Measurements from ENCODE around the gene EDC4.

DNA sequence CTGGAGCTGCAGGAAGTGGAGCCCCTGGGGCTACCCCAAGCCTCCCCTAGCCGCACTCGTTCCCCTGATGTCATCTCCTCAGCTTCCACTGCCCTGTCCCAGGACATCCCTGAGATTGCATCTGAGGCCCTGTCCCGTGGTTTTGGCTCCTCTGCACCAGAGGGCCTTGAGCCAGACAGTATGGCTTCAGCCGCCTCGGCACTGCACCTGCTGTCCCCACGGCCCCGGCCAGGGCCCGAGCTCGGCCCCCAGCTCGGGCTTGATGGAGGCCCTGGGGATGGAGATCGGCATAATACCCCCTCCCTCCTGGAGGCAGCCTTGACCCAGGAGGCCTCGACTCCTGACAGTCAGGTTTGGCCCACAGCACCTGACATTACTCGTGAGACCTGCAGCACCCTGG, 7.7 kb downstream of the EDC4 start:
- TF ChIP-seq, protein P1, sequence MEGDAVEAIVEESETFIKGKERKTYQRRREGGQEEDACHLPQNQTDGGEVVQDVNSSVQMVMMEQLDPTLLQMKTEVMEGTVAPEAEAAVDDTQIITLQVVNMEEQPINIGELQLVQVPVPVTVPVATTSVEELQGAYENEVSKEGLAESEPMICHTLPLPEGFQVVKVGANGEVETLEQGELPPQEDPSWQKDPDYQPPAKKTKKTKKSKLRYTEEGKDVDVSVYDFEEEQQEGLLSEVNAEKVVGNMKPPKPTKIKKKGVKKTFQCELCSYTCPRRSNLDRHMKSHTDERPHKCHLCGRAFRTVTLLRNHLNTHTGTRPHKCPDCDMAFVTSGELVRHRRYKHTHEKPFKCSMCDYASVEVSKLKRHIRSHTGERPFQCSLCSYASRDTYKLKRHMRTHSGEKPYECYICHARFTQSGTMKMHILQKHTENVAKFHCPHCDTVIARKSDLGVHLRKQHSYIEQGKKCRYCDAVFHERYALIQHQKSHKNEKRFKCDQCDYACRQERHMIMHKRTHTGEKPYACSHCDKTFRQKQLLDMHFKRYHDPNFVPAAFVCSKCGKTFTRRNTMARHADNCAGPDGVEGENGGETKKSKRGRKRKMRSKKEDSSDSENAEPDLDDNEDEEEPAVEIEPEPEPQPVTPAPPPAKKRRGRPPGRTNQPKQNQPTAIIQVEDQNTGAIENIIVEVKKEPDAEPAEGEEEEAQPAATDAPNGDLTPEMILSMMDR (IDR thresholded peaks at IDR 0.05; ENCODE audit: control extremely low read depth in 1 of 3, insufficient read depth in 1 of 3, low read depth in 1 of 3, low read length in 3 of 3) = no peak
- TF ChIP-seq EP300 (IDR thresholded peaks at IDR 0.05; ENCODE audit: borderline replicate concordance in 1 of 2, low read depth in 2 of 2, low read length in 2 of 2) = no peak
- TF ChIP-seq SIN3A (conservative IDR thresholded peaks at IDR 0.05 in 1 of 2, IDR thresholded peaks at IDR 0.05 in 1 of 2; ENCODE audit: low read depth in 1 of 2, low read length in 2 of 2) = no peak
- no peak for TF ChIP-seq USF2 (IDR thresholded peaks at IDR 0.05; ENCODE audit: low read length)
- no peak for TF ChIP-seq POLR2AphosphoS5 (IDR thresholded peaks at IDR 0.05; ENCODE audit: low read depth, low read length)
- TF ChIP-seq EZH2 (IDR thresholded peaks at IDR 0.05; ENCODE audit: low read depth, low read length, severe bottlenecking) = no peak
- TF ChIP-seq HDAC6 (IDR thresholded peaks at IDR 0.05; ENCODE audit: low read depth, low read length) = no peak
- TF ChIP-seq FOSL1 (IDR thresholded peaks at IDR 0.05; ENCODE audit: insufficient read depth, low read depth, low read length) = no peak
- no peak for TF ChIP-seq POLR2A (IDR thresholded peaks at IDR 0.05; ENCODE audit: control extremely low read depth in 1 of 2, low read depth in 2 of 2, low read length in 2 of 2)
- no peak for TF ChIP-seq RXRA (IDR thresholded peaks at IDR 0.05; ENCODE audit: insufficient read depth, low read depth, low read length)
- TF ChIP-seq BACH1 (IDR thresholded peaks at IDR 0.05; ENCODE audit: low read length) = no peak
- no peak for TF ChIP-seq SP1 (IDR thresholded peaks at IDR 0.05; ENCODE audit: low read depth, low read length)
- no peak for TF ChIP-seq CHD2 (IDR thresholded peaks at IDR 0.05; ENCODE audit: low read length)
- no peak for TF ChIP-seq CBX5 (IDR thresholded peaks at IDR 0.05; ENCODE audit: low read depth, low read length)

All from H1 (cell line).